ENCODE data around the gene ADARB2.

- no peak for TF ChIP-seq CTCF (IDR thresholded peaks at IDR 0.05)
- no peak for TF ChIP-seq POLR2A (IDR thresholded peaks at IDR 0.05)
- TF ChIP-seq POLR2AphosphoS5 (IDR thresholded peaks at IDR 0.05) = no peak
These were observed 276.3 kb downstream of the ADARB2 start for GRCh38 chr10:1461016-1461415.
